DND-41 (cell line): ENCODE measurements around the gene OPTC.
A peak's percentile ranks its signal among the peaks of the same experiment; 100 is the strongest.

Experiments
- ATAC-seq: fragments of 200-7000 bp; cut with Tn5 transposase; 3 replicates; pipeline ENCODE4 v1.9.1; 2021; ENCODE audit warnings: low read depth; ENCODE audit not compliant: insufficient read depth
- DNase-seq: peaks from one replicate; pipeline ENCODE4 v3.0.0-alpha.2; 2020
- H2AFZ ChIP-seq: 2 replicates; pipeline ENCODE4 v1.6.0; 2012; ENCODE audit warnings: low read depth, low read length
- H3K27ac ChIP-seq: 2 replicates; pipeline ENCODE4 v1.5.1; 2012; ENCODE audit warnings: low read length, inconsistent platforms
- H3K27me3 ChIP-seq: fragments of 200-600 bp; sonication (generic); 2 replicates; pipeline ENCODE4 v1.6.0; 2012; ENCODE audit warnings: low read length, mild to moderate bottlenecking, inconsistent platforms; ENCODE audit not compliant: insufficient read depth, poor library complexity
- H3K36me3 ChIP-seq: 2 replicates; pipeline ENCODE4 v1.5.1; 2012; ENCODE audit warnings: low read length, inconsistent platforms; ENCODE audit not compliant: insufficient read depth
- H3K4me1 ChIP-seq: 2 replicates; pipeline ENCODE4 v1.5.1; 2012; ENCODE audit warnings: mild to moderate bottlenecking, low read length; ENCODE audit not compliant: insufficient read depth
- H3K4me2 ChIP-seq: 2 replicates; pipeline ENCODE4 v1.6.0; 2012; ENCODE audit warnings: mild to moderate bottlenecking, moderate library complexity, low read length, inconsistent platforms; ENCODE audit not compliant: insufficient read depth
- H3K4me3 ChIP-seq, 2 experiments: fragments of 200-600 bp in 1 of 2; shearing (Covaris generic) in 1 of 2; 2 replicates each; pipeline ENCODE4 v1.5.1; 2012 to 2016; ENCODE audit warnings: inconsistent platforms in 2 of 2, low read length in 2 of 2, mild to moderate bottlenecking in 2 of 2, low read depth in 1 of 2, moderate library complexity in 1 of 2
- H3K79me2 ChIP-seq: 2 replicates; pipeline ENCODE4 v1.6.0; 2012; ENCODE audit warnings: low read length, inconsistent platforms; ENCODE audit not compliant: insufficient read depth
- H3K9ac ChIP-seq: 2 replicates; pipeline ENCODE4 v1.6.0; 2012; ENCODE audit warnings: low read depth, mild to moderate bottlenecking, inconsistent platforms, low read length, moderate library complexity
- H3K9me3 ChIP-seq: 2 replicates; pipeline ENCODE4 v1.5.1; 2012; ENCODE audit warnings: low read length, moderate library complexity, mild to moderate bottlenecking, inconsistent platforms; ENCODE audit not compliant: insufficient read depth, severe bottlenecking
- H4K20me1 ChIP-seq: 2 replicates; pipeline ENCODE4 v1.6.0; 2012; ENCODE audit warnings: low read length; ENCODE audit not compliant: insufficient read depth
- EZH2 ChIP-seq: IDR thresholded peaks from 3 replicates; pipeline ENCODE4 v1.6.1; 2012; ENCODE audit warnings: borderline replicate concordance, low read depth, mild to moderate bottlenecking, moderate library complexity, low read length, inconsistent platforms; ENCODE audit not compliant: severe bottlenecking
- TF ChIP-seq, protein P1 (sequence below): IDR thresholded peaks from 2 replicates; pipeline ENCODE4 v1.5.1; 2012; ENCODE audit warnings: borderline replicate concordance, low read length, moderate library complexity, mild to moderate bottlenecking; ENCODE audit not compliant: poor library complexity, severe bottlenecking; ENCODE audit errors: extremely low read depth

Gene OPTC

DNA sequence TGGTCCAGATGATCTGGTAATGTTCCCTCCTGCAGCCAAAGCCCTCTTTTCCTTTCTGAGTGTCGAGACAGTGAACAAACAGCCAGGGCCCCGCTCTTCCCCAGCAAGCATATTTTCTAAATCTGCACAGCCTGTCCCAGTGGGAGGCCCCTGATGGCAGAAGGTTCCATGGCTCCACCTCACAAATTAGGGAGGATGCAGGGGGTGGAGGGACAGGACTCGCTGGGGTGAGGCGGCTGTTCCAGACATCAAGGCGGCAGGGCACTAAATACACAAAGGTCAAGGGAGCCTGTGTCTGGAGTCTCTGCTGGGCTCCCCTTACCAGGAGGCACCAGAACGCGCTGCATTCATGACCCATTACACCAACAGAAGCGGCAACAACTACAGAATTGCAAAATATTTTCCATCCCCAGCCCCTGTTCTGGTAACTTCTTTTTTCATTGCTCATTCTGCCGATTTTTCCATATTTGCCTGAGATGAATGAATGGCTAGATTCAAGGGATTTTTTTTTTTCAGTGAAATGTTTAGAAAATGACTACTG is 45.4 kb upstream of the OPTC start:
- ATAC-seq (no peak), DNase-seq (no peak)
- H3K79me2 ChIP-seq, result no peaks in the 10 kb centered on the region
- H3K27me3 ChIP-seq, result peaks cover 32% of the 10 kb centered on the region
- no peak overlapping the region for H3K4me3 ChIP-seq
- no peaks in the 10 kb centered on the region for H3K36me3 ChIP-seq
- H3K4me1 ChIP-seq, result no peaks in the 10 kb centered on the region
- no peaks in the 10 kb centered on the region for H4K20me1 ChIP-seq
- no peak overlapping the region for H3K4me2 ChIP-seq
- no peak overlapping the region for H3K9ac ChIP-seq
- H3K27ac ChIP-seq, result no peak overlapping the region
- H2AFZ ChIP-seq, result no peak overlapping the region
- peaks cover 7% of the 10 kb centered on the region for H3K9me3 ChIP-seq
- TF ChIP-seq, protein P1, sequence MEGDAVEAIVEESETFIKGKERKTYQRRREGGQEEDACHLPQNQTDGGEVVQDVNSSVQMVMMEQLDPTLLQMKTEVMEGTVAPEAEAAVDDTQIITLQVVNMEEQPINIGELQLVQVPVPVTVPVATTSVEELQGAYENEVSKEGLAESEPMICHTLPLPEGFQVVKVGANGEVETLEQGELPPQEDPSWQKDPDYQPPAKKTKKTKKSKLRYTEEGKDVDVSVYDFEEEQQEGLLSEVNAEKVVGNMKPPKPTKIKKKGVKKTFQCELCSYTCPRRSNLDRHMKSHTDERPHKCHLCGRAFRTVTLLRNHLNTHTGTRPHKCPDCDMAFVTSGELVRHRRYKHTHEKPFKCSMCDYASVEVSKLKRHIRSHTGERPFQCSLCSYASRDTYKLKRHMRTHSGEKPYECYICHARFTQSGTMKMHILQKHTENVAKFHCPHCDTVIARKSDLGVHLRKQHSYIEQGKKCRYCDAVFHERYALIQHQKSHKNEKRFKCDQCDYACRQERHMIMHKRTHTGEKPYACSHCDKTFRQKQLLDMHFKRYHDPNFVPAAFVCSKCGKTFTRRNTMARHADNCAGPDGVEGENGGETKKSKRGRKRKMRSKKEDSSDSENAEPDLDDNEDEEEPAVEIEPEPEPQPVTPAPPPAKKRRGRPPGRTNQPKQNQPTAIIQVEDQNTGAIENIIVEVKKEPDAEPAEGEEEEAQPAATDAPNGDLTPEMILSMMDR, result no peak
- TF ChIP-seq EZH2, result no peak

GRCh38 chr1:203450001-203450400 is 44.0 kb upstream of the OPTC start:
- Histone ChIP-seq H3K36me3 (no peaks in the 10 kb centered on the region), H4K20me1 (no peaks in the 10 kb centered on the region), H3K4me3 (no peak overlapping the region), H3K27me3 (peaks cover 28% of the 10 kb centered on the region), H3K79me2 (no peaks in the 10 kb centered on the region), H3K4me2 (no peak overlapping the region), H2AFZ (no peak overlapping the region), H3K4me1 (no peaks in the 10 kb centered on the region), H3K27ac (no peak overlapping the region), H3K9ac (no peak overlapping the region), H3K9me3 (peaks cover 4% of the 10 kb centered on the region)
- no peak for DNase-seq
- ATAC-seq, result no peak
- TF ChIP-seq, protein P1, result no peak
- no peak for TF ChIP-seq EZH2

- H4K20me1 ChIP-seq, result no peaks in the 10 kb centered on the region
- no peaks in the 10 kb centered on the region for H3K36me3 ChIP-seq
- TF ChIP-seq, protein P1, result peak; percentile 17
- TF ChIP-seq EZH2, result no peak
- DNase-seq, result no peak
- no peak overlapping the region for H3K4me3 ChIP-seq
- H3K27me3 ChIP-seq, result peaks cover 28% of the 10 kb centered on the region
- no peak overlapping the region for H3K9ac ChIP-seq
- H2AFZ ChIP-seq, result no peak overlapping the region
- no peak for ATAC-seq
- no peaks in the 10 kb centered on the region for H3K9me3 ChIP-seq
- H3K4me1 ChIP-seq, result no peaks in the 10 kb centered on the region
- no peak overlapping the region for H3K4me2 ChIP-seq
- H3K79me2 ChIP-seq, result no peaks in the 10 kb centered on the region
- H3K27ac ChIP-seq, result no peak overlapping the region
Observed at GRCh38 chr1:203450479-203451149, 43.3 kb upstream of the OPTC start.
